M059J (cell line): ENCODE measurements around the gene SNAP25. TPM values are rescaled to one million over a fixed set of nuclear protein-coding genes. Genes with fewer than 3 reads are reported as not detected.

Experiments
- DNase-seq: peaks from one replicate; pipeline ENCODE4 v3.0.0-alpha.2; 2012; ENCODE audit warnings: low read depth
- total RNA-seq: library from RNA; depleted of rRNA; stranded (reverse); fragments of >200 nt; shearing (Covaris generic); gene quantifications from 2 replicates; pipeline ENCODE4 v1.2.3, GENCODE V29; 2014

SNAP25 gene
- total RNA-seq, 1 experiment from 2014 or later, result 11.9 TPM

DNA sequence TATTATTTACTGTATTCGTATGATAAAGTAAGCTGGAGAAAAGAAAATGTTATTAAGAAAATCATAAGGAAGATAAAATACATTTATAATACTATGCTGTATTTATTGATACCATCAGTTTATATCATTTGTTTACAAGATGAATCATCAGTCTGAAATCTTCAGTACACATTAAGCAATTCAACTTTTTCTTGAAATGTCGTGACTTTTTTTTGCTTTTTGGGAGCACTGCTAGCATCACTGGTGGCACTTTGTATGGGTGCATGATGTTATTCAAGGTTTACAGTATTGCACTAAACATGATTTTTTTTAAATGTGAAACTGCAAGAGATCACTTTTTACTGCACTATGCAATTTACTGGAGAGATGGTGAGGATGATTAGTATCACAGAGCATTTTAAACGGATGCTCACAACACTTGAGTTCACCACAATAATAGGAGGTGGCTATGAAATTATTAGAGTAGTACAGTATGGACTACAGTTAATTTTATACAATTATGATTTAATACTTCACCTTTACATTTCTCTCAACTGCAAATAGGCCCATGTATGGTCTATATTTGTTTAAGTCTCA lies 85.9 kb downstream of the SNAP25 start:
- DNase-seq, result no peak

DNA sequence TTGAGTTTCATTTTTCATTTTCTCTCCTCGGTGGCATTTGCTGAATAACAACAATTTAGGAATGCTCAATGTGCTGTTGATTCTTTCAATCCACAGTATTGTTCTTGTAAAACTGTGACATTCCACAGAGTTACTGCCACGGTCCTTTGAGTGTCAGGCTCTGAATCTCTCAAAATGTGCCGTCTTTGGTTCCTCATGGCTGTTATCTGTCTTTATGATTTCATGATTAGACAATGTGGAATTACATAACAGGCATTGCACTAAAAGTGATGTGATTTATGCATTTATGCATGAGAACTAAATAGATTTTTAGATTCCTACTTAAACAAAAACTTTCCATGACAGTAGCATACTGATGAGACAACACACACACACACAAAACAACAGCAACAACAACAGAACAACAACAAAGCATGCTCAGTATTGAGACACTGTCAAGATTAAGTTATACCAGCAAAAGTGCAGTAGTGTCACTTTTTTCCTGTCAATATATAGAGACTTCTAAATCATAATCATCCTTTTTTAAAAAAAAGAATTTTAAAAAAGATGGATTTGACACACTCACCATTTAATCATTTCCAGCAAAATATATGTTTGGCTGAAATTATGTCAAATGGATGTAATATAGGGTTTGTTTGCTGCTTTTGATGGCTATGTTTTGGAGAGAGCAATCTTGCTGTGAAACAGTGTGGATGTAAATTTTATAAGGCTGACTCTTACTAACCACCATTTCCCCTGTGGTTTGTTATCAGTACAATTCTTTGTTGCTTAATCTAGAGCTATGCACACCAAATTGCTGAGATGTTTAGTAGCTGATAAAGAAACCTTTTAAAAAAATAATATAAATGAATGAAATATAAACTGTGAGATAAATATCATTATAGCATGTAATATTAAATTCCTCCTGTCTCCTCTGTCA lies 88.1 kb downstream of the SNAP25 start:
- DNase-seq, result peak; percentile 93

DNA sequence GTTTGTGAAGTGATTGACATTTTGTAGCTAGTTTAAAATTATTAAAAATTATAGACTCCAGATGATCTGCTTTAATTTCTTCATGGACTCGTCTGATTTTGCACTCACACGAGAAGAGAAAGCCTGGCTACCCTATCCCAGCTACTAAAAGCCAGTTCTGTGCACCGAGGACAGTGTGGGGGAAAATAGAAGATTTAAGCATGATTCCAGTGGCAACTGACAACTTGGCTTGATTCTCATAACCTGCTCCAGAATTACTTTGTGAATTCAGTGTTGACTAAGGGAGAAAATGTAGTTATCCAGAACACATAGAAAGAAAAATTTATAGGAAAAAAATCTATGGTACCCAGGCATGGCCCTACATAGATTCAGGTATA lies 88.7 kb downstream of the SNAP25 start:
- DNase-seq, result peak; percentile 71

DNA sequence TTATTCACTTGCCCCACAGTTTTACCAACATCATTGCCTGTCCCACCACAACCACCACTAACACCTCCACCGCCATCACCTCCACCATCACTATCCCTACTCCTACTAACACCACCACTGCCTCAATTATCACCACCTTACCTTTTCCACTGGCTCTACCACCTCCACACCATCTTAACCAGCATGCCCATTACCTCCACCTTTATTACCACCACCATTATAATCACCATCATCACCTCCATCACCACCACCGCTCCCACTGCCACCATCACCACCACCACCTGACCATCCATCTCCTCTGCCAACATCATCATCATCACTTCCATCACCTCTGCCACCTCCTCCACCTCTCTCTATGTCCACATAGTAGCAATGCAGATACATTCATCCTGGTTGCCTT lies 90.0 kb downstream of the SNAP25 start:
- DNase-seq, result no peak

DNA sequence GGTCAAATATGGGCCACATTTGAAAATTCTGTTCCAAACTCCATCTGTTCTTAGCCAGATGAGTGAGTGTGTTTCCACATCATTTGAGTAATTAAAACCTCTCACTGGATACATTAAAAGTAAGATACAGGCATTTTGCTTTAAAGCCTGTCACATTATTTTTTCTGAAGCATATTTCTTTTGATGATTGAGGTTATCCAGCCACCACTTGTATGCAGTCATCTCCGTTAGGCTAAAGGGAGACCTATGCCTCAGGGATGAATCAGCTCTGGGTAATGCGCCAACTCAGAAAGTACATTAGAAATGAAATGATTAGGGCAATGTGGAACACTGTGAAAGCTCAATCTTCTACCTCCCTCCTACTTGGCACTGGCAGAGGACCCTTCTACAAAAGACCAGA lies 90.7 kb downstream of the SNAP25 start:
- DNase-seq, result peak; percentile 98

DNA sequence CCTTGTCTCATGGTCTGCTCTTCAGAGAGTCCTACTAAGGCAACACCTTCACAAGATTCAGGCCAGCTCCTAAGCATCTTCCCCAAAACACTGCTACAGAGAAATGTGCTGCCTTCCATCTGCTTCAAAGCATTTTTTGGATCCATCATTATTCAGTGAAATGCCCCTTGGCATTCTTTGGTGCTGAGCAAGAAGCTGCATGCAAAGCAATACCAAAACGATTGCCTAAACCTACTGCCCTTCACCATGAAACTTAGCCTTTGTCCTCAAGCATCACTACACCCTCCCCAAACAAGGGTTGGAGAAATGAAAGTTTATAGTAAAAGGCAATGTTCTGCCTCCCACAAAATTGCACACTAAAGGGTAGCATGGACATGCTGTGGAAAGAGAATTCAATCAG lies 93.5 kb downstream of the SNAP25 start:
- DNase-seq, result peak; percentile 49

DNA sequence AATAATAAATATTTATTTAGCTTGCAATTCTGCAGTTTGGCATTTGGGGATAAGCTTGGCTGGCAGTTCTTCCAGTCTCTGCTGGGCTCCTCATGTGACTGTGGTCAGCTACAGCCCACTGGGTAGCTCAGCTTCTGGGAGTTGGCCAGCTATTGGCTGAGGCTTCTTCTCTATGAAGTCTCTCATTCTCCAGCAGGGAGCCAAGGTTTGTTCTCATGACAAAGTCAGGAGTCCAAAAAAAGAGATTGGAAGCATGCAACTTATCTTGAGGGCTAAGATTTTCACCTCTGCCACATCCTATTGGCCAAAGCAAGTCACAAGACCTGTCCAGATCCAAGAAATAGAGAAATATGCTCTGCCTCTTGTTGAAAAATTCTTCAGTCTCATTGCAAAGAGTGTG lies 94.6 kb downstream of the SNAP25 start:
- DNase-seq, result no peak

DNA sequence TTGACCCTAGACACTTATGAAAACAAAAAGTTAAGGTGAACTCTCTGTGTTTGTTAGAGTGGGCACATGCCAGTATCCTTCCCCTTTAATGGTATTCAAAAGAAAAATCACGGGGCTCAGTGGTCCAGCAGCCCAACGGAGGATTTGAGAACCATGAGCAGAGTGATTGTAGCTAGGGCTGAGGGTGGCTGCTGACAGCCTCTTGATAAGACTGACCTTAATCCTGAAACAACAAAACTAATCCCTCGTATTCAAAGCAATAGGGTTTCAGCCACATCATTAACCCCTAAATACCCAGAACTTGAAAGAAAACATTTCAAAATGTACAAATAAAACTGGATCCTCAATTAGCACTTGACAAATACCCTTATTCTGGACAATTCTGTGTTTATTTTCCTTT lies 95.1 kb downstream of the SNAP25 start:
- no peak for DNase-seq

DNA sequence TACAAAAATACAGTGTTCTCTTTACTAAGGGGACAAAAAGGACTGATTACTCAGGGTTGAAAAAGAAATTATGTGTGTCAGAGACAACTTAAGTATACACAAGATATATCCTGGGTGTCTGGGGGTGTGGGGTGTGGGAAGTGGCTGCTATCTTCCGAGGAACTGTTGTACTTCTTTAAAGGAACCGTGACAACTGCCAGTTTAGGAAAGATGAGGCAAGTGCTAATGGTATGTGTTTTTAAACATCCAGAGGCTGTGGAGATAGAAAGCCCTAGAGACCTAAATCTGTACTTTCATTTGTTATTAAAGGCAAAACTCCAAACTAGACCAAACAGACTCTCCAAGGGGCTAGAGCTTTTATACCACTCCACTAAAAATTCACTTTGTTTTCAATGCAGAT lies 95.6 kb downstream of the SNAP25 start:
- DNase-seq, result peak; percentile 42

DNA sequence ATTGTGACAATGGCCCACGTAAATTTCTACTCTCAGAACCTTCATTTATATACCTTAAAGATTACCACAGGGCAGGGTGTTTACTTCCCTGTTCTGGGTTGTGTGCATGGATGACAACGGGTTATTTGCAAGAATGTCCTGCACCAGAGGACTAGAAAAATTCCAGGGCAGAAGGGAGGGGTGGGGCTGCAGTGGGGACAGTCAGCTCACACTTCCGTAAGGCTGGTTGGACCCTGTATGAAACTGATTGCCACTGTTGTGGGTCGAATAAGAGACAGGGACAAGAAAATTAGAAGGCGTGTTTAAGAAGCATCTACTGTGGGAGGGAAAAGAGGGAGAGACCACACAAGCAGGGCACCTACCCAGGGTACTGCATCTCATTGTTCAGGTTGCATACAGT lies 96.5 kb downstream of the SNAP25 start:
- no peak for DNase-seq

DNA sequence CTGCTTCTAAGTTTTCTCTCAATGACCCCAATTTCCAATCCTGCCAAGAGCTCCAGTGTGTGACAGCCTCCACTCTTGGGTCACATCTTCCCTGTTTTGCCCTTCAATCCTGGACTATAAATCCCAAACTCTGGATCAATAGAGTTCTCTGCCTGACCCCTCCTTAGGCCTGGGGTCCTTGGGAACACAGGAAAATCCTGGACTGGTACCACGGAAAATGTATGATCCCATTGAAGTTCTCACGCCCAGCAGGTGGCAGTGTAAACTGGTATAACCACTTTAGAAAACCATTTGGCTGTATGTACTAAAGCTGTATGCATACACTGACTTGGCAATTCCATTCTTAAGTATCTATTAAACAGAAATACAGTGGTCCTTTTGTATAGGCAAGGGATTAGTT lies 98.0 kb downstream of the SNAP25 start:
- no peak for DNase-seq

DNA sequence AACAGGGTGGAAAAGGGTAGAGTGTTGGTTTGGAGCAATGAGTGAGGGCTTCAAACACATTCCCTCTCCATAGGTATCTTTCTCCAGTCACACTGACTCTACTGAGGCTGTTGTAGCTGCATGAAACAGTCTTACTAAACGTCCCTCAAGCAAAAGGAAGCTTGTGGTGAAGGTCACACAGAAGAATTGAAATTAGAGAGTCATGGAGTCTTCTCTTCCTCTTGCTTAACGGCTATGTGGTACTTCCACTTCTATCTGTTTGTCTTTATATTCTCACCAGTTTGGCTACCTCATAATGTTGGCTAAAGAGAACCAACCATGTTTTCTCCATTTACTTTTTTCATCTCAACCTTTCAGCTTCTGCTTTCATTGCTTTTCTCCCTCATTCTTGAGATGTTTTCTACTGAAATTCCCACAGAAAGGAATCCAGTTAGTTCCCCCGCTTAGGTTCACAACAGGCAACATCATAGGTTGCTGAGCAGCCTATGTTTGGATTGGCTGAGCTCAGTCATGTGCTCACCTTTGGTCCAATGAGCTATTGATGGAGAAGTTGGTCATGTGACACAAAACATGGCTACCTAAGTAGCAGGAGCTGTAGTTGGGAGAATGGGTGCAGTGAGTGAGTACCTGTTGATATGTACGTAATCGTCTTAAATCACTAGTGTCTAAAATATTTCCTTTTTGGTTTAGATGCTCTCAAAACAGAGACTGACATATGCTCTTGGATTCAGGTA lies 99.8 kb downstream of the SNAP25 start:
- DNase-seq, result no peak

DNA sequence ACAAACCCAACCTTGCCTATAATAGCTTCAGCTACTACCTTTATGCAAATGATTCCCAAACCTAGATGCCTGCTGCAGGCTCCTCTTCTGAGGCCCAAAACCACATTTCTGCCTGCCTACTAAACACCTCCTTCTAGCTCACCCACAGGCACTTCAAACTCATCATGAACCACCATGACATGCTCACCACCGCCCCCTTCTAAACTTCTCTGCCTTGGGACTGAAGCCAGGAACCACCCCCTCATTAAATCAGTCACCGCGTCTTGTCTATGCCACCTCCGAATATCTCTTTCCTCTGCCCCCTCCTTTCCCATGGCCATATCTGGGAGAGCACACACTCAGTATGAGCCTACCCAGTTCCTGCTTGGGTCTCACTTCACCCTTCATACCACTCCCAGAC lies 101.2 kb downstream of the SNAP25 start:
- no peak for DNase-seq

DNA sequence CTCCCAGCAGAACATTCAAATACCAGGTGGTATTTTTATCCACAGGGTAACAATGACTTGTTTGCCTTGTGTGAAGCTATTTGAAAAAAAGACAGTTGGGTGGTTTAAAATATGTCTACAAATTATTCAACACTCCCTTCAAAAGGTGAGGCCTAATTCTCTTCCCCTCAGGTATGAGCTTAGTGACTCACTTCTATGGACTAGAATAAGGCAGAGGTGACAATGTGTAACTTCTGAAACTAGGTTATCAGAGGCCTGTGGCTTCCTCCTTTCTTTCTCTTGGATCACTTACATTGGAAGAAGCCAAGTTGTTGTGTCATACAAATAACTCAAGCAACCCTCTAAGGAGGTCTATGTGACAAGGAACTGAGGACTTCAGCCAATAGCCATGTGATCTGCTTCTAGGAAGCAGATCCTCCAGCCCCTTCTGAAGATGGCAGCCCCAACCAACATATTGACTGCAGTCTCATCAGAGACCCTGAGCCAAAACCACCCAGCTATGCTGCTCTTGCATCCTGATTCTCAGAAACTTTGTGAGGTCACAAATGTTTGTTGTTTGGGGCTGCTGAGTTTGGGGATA lies 102.6 kb downstream of the SNAP25 start:
- no peak for DNase-seq

DNA sequence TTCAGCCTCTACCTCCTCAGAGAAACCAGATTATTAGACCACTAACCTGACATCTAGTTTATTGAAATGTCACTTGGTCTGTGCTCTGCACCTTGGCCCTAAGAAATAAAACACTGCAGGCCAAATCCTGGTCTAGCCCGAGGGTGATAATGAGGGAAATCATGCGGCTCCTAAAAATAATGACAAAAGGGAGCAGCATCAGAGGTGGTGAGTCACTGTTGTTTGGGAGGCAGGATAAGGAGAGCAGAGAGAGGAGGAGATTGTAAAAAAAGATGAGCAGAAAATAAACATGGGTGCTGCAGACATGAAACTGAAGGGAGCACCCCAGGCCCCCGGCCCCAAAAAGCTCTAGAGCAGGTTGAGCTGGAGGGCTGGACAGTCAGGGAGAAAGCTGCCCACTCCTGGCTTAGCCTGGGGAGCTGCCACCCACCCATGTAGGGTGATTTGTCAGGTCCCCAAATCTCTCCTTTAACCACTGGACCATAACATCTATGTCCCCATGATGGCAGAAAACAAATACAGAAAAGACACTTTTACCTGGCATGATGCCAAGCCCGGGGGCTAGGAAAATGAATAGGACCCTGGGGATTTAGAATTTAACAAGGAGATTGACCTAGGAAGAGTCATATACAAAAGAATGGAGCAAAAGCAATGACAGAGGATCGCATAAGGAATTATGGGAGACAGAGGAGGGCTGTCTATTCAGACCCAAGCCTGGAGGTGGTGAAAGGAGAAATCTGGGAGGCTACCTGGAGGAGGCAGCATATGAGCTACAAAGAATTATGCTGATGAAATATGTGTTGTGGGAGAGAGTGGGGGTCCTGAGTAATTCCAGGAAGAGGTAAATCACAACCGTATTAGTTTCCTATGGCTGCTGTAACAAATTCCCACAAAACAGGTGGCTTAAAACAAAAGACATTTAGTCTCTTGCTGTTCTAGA lies 103.7 kb downstream of the SNAP25 start:
- peak; percentile 89 for DNase-seq

DNA sequence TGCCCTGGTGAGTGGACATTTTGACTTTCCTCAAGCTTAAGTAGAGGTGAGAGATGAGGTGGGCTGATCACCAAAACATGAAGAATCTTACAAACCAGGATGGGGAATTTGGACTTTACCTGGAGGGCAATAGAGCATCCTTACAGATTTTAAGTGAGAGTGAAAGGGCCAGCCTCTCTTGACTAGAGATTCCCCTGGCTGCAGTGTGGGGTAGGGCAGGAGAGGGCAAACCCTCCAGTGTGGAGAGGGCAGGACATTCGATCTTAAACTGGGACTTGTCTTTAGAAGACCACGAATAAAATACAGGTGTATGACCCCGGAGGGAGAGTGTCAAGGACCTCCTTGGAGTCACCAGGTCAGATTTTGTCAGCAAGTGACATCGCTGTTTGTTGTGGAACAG lies 105.1 kb downstream of the SNAP25 start:
- no peak for DNase-seq

DNA sequence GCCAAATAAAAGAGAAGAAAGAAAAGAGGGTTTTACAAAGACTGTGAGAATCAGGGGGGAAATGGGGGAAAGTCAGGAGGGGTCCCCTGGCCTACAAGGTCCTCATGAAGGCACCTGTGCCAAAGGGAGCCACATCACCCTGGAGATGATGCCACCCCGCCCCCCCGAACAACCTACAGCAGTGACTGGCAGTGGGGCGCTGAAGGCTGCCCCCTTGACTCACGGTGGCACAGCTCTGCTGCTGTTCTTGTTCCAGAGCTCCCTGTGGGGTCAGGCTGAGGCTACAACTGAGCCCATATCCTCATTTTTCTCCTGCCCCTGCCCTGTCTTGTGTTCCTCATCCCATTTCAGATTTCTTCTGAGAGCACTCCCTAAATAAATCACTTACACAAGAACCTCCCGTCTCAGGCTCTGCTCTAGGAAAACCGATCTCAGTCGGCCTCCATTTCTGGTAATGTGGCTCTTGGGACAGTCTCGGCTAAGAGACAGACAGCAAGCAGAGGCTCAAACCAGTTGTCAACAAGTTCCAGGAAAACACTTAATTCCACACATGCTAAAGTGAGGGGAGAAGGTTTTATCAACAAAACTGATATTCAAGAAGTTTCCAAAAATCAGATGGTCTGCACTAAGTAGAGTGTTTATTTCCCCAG lies 105.7 kb downstream of the SNAP25 start:
- no peak for DNase-seq

DNA sequence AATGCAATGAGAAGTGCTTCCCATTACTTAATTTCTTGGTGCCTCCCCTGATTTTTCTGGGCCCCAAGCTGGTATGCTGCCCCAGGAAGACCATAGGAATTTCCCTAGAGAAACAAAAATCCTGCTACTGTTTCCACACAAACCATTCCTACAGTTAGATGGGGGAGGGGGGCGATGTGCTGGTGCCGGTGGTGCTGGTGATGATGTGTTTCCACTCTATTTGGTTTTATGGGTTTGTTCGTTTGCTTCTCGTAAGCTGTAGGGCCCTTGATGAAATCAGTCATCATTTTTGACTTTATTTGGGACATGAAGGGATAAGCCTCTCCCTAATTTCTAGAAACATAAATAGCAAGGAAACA lies 110.2 kb downstream of the SNAP25 start:
- no peak for DNase-seq

DNA sequence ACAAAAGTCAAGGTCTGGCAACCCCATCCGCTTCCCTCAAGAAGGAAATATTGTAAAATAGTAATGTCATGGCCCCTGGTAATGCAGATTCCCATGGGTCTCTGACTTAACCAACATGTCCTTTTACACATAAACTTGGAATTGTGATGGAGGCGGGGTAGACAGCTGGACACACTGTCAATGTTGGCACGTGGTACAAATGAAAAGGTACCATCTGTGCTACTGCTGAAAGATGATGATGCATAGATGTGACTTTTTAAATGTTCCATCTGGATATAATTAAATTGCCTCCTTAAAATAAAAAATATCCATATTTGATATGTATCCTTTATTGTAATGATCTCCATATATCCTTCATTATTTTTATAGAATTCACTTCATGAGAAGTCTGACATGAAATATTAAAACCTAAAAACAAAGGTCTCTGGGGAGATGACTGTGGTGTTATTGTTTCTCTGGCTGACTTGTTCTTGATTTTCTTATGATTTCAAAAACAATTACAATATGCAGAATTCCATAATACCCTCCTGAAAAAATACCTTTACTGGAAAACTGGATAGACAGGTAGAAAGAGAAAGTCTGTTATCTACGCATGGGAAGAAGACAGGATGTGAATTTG lies 110.9 kb downstream of the SNAP25 start:
- DNase-seq, result no peak

DNA sequence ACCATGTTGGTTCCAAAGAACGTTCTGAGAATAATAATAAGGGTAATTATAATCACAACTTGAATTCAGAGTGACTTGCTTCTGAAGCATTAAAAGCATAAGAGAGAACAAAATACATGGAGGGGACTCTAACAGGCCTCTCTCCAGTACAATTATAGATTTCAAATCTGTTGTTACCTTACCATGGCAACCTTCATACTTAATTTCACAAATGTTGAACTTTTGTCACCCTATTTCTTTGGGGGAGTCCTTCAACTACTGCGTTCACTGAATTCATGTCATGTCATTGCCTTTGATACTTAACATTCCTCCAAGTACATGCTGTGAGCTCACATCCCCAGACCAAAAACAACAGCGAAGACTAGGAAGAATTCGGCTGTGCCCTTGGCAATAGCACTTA lies 111.4 kb downstream of the SNAP25 start:
- DNase-seq, result no peak
